Esophagus (tissue), 2 donors: ENCODE results near the gene DCPS. TPM values are rescaled to one million over a fixed set of nuclear protein-coding genes. Genes with fewer than 3 reads are reported as not detected.
"Not testable (repeated sequence)": the region's sequence is repeated elsewhere in the genome, so short reads cannot be mapped to it uniquely, and the experiment has no call there.

ENCODE experiments used
- H3K27ac ChIP-seq, 2 donors: one replicate each; pipeline ENCODE4 v1.5.1; 2013; ENCODE audit warnings: low read depth in 2 of 2, mild to moderate bottlenecking in 2 of 2, inconsistent platforms in 1 of 2, low read length in 1 of 2, moderate library complexity in 1 of 2
- H3K27me3 ChIP-seq, 2 donors: one replicate each; pipeline ENCODE4 v1.6.1; 2013; ENCODE audit warnings: low read length in 2 of 2, control low read depth in 1 of 2, mild to moderate bottlenecking in 1 of 2; ENCODE audit not compliant: insufficient read depth in 2 of 2, control insufficient read depth in 1 of 2
- H3K36me3 ChIP-seq, 2 donors: one replicate each; pipeline ENCODE4 v1.6.1; 2013; ENCODE audit warnings: low read length in 1 of 2; ENCODE audit not compliant: control insufficient read depth in 2 of 2, insufficient read depth in 2 of 2
- H3K4me1 ChIP-seq, 2 donors: one replicate each; pipeline ENCODE4 v1.6.1; 2013; ENCODE audit warnings: low read length in 1 of 2; ENCODE audit not compliant: control insufficient read depth in 2 of 2, insufficient read depth in 2 of 2
- H3K4me3 ChIP-seq, 2 donors: one replicate each; pipeline ENCODE4 v1.5.1; 2013; ENCODE audit warnings: low read length in 2 of 2, mild to moderate bottlenecking in 2 of 2, low read depth in 1 of 2, moderate library complexity in 1 of 2
- H3K9me3 ChIP-seq, 2 donors: one replicate each; pipeline ENCODE4 v1.6.1; 2013; ENCODE audit warnings: mild to moderate bottlenecking in 2 of 2, low read depth in 1 of 2, low read length in 1 of 2, moderate library complexity in 1 of 2; ENCODE audit not compliant: control insufficient read depth in 2 of 2, insufficient read depth in 1 of 2
- WGBS, 2 donors: extraction: QIAGEN DNeasy Blood & Tissue Kit; methylation state at CpG; one replicate each; pipeline ENCODE4 v1.1.7; 2013; 5-methylcytosine and 5-hydroxymethylcytosine counted together
- polyA plus RNA-seq, 2 donors: library from polyadenylated mRNA; stranded (reverse); fragments of 200-250 nt; gene quantifications; one replicate each; pipeline ENCODE4 v1.2.3, GENCODE V29; 2013
- donor health status: healthy with polysubstance abuse.
- donor health status: Bipolar disorder and iron deficiency.

The DCPS gene
- polyA plus RNA-seq, 2 donors, result 15.9 to 18.9 TPM

DNA sequence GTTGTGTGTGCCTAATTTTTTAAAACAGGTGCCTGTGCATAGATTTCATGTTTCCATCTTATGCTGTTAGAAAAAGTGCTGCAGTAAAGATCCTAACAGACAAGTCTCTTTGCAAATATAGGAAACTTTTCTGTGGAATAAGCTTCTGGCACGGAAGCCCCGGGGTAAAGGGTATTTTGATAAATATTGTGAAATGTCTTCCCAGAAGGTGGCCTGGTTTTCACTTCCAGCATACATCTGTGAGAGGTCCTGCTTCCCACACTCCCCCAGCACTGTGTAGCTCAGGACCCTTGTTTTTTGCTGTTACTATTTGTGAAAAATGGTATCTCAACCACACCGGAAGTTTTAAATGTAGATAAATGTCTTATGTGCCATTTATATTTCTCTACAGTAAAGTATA lies 66.2 kb downstream of the DCPS start:
- Histone ChIP-seq H3K36me3 (no peaks in the 10 kb centered on the region), H3K4me1 (peaks cover 9 to 23% of the 10 kb centered on the region in 2 donors), H3K4me3 (no peak overlapping the region), H3K27me3 (no peaks in the 10 kb centered on the region), H3K9me3 (no peaks in the 10 kb centered on the region), H3K27ac (no peak overlapping the region)
- 75 to 89% methylated on average over 3 of the region's 3 CpGs for WGBS, 2 donors

GRCh38 chr11:126371595-126371994 lies 67.7 kb downstream of the DCPS start:
- Histone ChIP-seq H3K4me3 (no peak overlapping the region), H3K36me3 (no peaks in the 10 kb centered on the region), H3K27me3 (no peaks in the 10 kb centered on the region), H3K4me1 (peaks cover 7 to 12% of the 10 kb centered on the region in 2 donors), H3K9me3 (no peaks in the 10 kb centered on the region), H3K27ac (no peak overlapping the region)
- WGBS, 2 donors, result 95 to 97% methylated on average over 7 of the region's 7 CpGs

GRCh38 chr11:126373389-126374066 lies 69.7 kb downstream of the DCPS start:
- not testable (repeated sequence) for H3K9me3 ChIP-seq, H3K27ac ChIP-seq, H3K4me1 ChIP-seq, H3K4me3 ChIP-seq, H3K27me3 ChIP-seq, H3K36me3 ChIP-seq
- 49 to 55% methylated on average over 12 of the region's 12 CpGs for WGBS, 2 donors

DNA sequence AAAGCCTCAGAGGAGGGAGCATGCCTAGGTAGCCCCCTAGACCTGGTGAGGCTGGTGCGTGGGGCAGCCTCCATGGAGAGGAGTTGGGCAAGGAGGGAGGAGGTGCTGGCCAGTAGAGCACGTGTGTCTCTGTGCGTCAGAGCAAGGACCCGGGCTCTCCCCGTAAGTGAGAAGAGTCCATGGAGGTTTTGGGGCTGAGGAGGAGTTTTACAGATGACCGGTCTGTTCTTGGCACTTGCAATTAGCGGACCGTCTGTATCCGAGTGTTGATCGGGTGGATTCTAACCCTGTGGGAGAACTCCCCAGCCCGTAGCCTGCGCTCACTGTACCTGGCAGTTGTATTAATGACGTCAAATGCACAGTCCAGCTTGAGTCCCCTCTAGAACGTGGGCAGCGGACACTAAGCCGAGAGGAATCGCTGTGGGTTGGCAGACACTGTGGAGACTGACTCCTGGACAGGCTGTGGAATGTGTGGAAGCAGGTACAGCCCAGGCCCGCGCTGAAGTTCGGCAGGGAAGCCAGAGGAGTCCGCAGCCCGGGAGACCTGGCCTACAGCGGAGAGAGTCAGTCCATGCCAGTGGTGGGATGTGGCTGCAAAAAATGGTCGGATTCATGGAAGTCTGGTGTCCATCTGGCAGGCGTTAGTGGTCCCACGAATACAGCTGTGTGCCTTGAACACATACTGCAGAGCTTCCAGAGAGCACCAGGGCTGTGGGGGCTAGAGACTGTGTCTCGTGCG lies 70.9 kb downstream of the DCPS start:
- 90 to 93% methylated on average over 17 to 22 of the region's 28 CpGs for WGBS, 2 donors
- not testable (repeated sequence) for H3K4me1 ChIP-seq, H3K9me3 ChIP-seq, H3K4me3 ChIP-seq, H3K36me3 ChIP-seq, H3K27me3 ChIP-seq, H3K27ac ChIP-seq

DNA sequence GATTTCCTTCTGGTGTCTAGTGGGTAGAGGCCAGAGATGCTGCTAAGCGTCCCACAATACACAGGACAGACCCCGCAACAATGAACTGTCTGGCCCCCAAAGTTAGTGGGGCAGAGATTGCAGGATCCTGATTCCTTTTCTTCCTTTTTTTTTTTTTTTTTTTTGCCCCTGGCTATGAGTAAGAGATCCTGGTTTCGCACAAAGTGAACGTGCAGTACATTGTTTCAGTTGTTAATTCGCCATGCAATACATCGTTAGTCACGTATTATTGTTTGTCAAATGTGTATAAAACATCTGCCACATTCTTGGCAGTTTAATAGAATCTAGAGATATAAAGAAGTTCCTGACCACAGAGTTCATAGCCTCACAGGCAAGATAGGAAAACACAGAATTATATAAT lies 71.9 kb downstream of the DCPS start:
- no peaks in the 10 kb centered on the region for H3K27me3 ChIP-seq
- H3K27ac ChIP-seq, result no peak overlapping the region
- H3K4me3 ChIP-seq, result no peak overlapping the region
- peaks cover 3 to 7% of the 10 kb centered on the region in 2 donors for H3K4me1 ChIP-seq
- H3K36me3 ChIP-seq, result peaks cover 0 to under 1% of the 10 kb centered on the region in 2 donors
- H3K9me3 ChIP-seq, result no peaks in the 10 kb centered on the region
- 55 to 67% methylated on average over 7 of the region's 7 CpGs for whole genome bisulfite sequencing, 2 donors

GRCh38 chr11:126378763-126379162 lies 74.9 kb downstream of the DCPS start:
- no peaks in the 10 kb centered on the region for H3K27me3 ChIP-seq
- H3K9me3 ChIP-seq, result no peaks in the 10 kb centered on the region
- H3K4me1 ChIP-seq, result peaks cover 8 to 13% of the 10 kb centered on the region in 2 donors
- H3K36me3 ChIP-seq, result peaks cover 0 to 2% of the 10 kb centered on the region in 2 donors
- WGBS, 2 donors, result 73 to 79% methylated on average over 4 of the region's 4 CpGs
- H3K27ac ChIP-seq, result no peak overlapping the region
- H3K4me3 ChIP-seq, result no peak overlapping the region

GRCh38 chr11:126380909-126381308 lies 77.0 kb downstream of the DCPS start:
- Histone ChIP-seq H3K4me3 (no peak overlapping the region), H3K4me1 (peaks cover 7 to 24% of the 10 kb centered on the region in 2 donors), H3K9me3 (peaks cover 0 to 3% of the 10 kb centered on the region in 2 donors), H3K27me3 (no peaks in the 10 kb centered on the region), H3K27ac (no peak overlapping the region), H3K36me3 (peaks cover 0 to 2% of the 10 kb centered on the region in 2 donors)
- WGBS, 2 donors, result 90 to 93% methylated on average over 4 of the region's 4 CpGs

DNA sequence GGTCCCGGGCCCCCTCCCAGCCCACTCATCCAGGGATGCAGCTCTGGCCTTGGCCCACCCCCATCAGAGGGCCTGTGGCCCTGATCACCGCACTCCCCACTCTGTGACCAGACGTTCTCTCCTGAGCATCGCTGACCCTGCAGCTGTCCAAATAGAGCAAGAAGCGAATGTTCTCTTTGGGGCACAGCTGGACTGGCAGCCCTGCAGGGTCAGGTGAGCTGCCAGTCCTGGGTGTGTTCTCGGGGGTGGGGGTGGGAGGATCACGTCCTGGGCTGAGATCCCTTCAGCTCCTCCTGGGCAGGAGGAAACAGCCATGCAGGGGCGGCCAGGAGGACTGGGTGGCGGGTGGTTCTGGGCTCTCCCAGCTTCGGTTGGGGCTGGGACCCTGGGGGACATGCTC lies 78.1 kb downstream of the DCPS start:
- not testable (repeated sequence) for H3K9me3 ChIP-seq, H3K4me3 ChIP-seq

DNA sequence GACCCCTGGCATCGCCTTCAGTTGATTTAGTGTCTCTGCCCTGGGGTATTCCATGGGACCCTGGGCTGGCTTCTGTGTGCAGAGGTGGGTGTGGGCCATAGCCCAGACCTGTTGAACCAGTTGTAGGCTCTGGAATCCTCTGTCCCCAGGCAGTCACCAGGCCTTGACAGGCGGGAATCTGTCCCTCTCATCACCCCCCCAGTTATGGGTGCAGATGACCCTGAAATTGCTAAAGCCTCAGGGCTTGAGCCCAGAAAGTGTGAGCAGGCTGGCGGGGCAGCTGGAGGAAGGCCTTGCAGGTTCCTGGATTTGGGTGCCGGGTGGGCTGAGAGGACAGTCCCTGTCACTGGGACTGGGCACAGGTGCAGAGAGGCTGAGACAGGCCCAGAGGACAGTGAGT lies 78.8 kb downstream of the DCPS start:
- Histone ChIP-seq H3K4me1 (peaks cover 14 to 32% of the 10 kb centered on the region in 2 donors), H3K27ac (peak overlapping the region in 1 of 2 donors; percentile 31)
- 66 to 71% methylated on average over 4 of the region's 4 CpGs for WGBS, 2 donors
- not testable (repeated sequence) for H3K27me3 ChIP-seq, H3K36me3 ChIP-seq, H3K9me3 ChIP-seq, H3K4me3 ChIP-seq

More for the DNA sequence above, 78.1 kb downstream of the DCPS start:
- WGBS, 2 donors, result 68 to 75% methylated on average over 5 to 6 of the region's 10 CpGs
- not testable (repeated sequence) for H3K36me3 ChIP-seq, H3K27me3 ChIP-seq, H3K27ac ChIP-seq
- peaks cover 13 to 31% of the 10 kb centered on the region in 2 donors for H3K4me1 ChIP-seq
